Measurements from ENCODE around the gene NUB1.

Gene NUB1

DNA sequence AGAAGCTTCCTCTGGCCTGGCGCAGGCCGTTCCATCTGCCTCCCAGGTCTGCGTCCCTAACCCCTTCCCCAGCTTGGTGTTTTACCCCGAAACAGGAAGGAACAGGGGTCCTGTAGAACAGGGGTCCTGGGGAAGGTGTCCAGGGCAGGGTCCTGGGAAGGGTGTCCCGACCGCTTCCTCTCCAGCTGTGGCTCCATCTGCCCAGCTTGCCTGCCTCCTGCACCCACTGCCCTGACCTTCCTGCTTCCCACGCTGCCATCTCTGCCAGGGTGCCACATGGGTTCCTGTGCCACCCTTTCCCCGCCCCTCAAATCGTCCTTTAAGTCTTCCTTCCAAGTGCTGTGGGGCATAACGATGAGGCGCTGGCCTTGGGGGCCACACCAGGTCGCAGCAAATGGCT is 35.8 kb downstream of the NUB1 start:
- DNase-seq (ENCODE audit: low read depth in 2 of 2), result no peak

DNA sequence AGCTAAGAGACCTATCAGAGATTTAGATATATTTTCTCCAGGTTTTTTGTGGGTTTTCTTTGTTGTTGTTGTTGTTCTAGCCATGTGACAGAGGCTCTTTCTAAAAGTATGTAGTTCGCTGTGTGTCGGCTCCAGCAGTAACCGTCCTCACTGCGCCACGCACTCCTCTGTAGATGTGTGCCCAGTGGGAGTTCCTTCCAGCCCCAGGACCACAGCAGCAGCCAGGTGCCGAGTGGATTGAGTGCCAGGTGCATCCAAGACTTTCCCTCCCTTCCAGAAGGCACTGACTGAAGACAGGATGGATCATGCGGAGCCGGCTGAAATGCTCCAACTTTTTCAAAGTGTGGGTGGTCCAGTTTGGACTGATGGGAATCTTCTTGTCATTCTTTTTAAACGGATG is 36.4 kb downstream of the NUB1 start:
- DNase-seq (ENCODE audit: low read depth in 2 of 2), result no peak

DNA sequence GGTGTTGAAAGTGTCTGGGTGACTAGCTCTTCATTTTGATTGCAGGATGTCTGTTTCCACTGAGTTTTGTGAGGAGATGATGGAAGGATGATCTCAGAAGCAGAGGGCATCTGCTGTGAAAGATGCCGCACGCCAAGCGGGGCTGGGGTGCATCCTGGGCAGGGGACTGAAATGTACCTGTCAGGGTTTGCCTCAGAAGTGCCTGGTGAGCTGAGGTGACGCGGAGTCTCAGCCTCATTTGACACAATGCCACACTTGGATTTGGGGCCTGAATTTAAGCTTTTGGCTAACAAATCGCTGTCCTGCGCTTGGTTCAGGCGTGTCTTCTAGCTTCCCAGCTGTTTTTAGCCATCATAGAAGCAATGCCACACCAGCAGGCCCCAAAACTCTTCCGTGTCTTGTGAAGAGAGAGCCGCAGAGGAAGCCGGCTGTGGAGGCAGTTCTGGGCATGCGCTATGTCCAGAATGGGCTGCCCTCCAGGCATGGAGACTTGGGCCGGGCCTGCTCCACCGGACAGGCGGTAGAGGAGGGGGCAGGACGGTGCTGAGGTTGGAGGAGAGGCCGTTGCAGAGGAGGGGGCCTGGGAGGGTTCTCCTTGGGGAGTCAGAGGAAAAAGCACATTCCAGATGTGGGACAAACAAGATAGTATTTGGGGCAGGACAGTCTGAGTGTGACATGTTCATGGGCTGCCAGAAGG is 37.0 kb downstream of the NUB1 start:
- no peak for DNase-seq (ENCODE audit: low read depth in 2 of 2)

DNA sequence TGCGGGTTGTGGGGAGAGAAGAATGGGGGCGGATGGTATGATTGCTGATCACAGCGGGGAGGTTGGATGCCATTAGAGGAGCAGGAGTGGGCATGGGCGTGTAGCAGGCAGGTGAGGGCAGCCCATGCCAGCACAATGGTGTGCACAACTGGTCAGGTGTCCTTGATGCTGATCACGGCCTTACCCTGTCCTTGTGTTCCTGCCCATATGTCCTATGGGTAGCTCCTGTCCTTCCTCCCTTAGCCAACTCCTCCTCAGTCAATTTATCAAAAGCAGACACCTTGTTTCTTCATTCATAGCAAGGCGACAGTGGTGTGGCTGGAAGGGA is 37.5 kb downstream of the NUB1 start:
- DNase-seq (ENCODE audit: low read depth in 2 of 2), result no peak

DNA sequence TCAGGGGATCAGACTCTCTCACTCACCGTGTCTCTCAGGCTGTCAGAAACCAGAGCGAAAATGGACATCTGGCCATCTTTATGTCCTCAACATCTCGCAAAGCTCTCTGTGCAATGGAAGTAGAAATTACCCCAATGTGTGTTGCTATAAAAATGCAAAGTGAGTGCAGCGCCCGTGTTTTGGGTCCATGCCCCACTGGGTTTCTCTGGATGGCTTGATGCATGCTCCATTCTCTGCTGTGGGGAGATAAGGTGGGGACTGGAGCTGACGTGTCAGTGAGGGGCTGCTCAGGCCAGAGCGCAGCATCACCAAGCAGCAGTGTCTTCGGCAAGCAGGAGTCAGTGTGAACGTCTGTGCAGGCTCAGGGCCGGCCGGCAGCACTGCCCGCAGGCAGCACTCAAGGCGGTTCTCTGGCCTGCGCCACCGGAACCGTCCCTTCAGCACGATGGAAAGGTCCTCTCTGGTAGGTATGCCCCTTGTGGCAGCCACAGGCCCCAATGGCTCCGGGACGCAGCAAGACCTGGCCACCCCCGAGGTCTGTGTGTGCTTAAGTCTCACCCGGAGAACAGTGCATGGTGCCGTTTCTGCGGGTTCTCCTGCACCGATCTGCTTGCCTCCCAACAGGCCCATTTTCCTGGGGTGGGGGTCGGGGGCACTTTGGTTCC is 38.1 kb downstream of the NUB1 start:
- DNase-seq (ENCODE audit: low read depth in 2 of 2), result no peak

DNA sequence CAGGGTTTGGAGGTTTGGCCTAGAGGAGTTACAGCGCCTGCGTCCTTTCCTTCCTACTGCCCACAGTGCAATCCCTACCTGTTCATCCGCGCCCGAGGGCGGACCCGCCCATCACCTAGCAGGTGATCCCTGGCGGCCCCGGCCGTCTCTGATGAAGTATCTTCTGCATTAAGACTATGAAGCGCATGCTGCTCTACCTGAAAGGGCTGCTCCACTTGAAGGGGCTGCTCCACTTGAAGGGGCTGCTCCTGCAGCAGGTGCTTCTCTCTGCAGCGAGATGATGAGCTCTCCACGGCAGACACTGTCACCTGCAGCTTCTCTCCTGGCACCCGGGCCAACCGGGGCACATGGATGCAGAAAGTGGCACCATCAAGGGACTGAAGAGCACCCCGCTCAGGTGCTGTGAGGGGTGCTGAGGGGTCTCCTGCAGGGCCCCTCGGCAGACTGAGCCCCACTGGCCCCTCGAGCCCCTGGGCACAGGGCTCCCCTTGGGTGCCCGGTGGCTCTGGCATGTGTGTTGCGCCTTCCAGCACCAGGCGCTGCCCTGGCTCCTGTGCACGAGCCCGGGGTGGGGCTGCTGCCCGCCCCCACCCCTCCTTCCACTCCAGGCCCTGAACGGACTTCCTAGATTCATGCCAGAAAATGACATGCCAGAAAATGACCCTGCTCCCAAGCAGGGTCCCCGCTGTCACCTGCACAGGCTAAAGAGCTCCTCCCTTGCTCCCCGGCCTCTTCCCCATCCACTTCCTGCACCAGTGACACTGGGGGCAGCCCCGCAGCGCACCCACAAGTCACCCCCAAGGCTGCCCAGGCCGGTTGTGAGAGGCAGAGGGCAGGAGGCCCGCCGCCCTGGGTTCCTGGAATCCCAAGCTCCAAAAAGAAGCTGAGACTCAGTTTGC is 38.8 kb downstream of the NUB1 start:
- no peak for DNase-seq (ENCODE audit: low read depth in 2 of 2)

DNA sequence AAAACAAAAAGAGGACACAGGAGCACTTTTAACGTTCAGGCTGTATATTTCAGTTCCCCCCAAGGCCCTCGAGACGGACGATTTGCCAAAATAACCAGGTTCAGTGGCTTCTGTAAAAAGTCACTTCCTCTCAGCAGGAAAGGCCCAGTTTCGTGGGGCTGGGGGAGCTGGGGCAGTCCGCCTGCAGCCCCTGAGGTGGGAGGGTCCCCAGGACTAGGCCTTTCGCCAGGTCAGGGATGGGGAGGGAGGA is 39.4 kb downstream of the NUB1 start:
- DNase-seq (ENCODE audit: low read depth in 2 of 2), result no peak

DNA sequence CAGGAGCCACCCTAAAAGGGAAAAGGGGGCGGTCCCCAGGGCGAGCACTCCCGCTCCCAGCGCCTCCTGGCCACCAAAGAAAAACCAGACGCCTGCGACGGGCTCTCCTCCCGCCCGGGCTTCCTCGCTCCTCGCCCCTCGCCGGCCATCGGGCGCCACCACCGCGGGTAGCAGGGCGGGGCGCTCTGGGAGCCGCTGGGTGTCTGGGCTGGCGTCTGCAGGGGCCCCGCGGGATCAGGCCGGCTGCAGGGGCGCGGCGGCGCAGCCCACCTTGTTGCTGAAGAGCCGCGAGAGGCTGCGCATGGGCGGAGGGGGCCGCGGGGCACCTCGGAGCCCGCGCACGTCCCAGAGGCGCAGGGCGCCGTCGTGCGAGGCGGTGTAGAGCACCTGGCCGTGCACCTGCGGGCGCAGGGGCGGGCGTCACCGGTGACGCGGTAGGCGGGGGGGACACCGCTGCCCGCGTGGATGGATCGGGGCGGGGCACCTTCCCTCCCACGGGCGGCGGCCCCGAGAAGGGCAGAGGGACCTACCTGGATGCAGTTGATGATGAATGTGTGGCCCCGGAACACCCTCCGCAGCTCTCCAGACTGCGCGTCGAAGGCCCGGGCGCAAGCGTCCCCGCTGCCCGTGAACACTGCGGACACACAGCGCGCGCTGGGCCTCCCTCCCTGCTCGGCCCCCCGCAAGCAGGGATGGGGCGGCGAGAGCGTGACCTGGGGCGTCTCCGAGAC is 39.9 kb downstream of the NUB1 start:
- DNase-seq (ENCODE audit: low read depth in 2 of 2), result no peak

DNA sequence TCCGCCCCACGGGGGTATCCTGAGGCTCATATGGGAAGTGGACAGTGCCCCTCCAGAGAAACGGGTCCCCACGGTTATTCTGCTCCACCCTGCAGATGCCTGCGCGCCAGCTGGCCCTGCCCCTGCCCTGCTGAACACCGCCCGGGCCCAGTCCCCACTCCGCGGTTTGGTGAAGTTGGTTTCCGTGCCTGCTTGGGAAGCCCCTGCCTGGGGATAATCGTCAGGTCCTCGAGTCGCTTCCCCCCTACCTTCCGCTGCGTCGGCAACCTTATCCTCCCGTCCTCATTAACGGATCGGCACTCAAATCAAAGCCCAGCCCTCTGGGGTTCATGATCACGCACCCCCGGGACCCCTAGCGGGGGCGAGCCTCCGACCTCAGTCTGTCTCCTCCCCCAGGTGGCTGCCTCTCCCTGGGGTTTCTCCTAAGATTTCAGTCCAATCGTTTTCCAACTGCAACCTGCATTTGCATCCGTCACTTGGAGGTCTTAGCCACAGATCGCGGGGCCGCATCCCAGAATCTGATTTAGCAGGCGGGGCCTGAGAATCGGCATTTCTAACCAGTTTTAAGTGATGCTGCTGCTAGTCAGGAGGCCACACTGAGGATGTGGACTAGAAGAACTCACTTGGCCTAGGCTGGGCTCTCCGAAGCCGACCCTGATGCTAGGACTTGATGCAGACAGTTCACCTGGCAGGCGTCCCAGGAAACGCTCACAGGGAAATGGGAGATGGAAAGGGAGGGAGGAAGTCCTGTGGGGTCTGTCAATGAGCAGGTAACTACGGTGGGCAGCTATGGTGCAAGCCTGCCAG is 40.7 kb downstream of the NUB1 start:
- no peak for DNase-seq (ENCODE audit: low read depth in 2 of 2)

DNA sequence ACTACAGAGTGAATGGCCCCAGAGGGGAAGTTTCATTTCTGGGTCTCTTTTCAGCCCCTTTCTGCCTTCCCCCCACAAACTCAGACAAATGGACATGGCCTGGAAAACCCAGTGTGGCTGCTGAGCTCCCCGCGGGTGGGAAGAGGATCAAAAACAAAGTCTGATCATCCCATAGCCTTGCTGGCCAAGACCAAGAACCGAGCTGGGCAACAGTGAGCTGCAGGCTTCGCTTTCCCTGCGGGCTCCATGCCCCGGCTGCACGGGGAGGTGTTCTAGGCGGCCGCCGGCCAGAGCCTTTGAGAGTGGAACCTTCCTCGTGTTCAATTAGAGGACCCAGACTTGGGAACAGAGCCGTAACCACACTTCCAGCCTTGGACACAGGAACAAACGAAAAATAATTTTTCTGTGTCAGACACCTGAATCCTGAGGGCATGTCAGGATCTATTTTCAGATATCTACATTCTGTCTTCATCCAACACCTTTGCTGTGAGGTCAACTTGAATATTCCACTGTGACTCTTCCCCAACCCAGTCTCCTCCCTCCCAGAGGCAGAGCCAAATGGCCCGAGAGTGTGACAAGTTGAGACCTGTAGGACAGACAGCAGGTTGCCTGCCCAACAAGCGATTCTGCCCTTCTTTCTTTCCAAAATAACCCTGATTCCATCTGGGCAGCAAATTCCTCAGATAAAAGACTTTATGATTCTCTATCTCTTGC is 42.2 kb downstream of the NUB1 start:
- no peak for DNase-seq (ENCODE audit: low read depth in 2 of 2)

DNA sequence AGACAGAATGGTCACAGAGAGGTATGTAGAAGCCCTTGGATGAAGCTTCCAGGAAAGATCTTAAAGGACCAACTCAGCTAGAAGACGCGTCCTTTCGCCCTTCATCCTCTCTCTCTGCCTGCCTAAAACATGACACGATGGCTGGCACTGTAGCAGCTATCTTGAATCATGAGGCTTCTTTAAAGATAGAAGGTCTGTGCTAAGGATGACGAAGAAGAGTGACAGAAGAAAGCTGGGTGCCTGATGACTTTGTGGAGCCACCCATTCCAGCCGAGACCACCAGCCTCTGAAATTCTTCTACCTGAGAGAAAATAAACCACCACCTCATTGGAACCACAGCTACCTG is 42.7 kb downstream of the NUB1 start:
- DNase-seq (ENCODE audit: low read depth in 2 of 2), result no peak

DNA sequence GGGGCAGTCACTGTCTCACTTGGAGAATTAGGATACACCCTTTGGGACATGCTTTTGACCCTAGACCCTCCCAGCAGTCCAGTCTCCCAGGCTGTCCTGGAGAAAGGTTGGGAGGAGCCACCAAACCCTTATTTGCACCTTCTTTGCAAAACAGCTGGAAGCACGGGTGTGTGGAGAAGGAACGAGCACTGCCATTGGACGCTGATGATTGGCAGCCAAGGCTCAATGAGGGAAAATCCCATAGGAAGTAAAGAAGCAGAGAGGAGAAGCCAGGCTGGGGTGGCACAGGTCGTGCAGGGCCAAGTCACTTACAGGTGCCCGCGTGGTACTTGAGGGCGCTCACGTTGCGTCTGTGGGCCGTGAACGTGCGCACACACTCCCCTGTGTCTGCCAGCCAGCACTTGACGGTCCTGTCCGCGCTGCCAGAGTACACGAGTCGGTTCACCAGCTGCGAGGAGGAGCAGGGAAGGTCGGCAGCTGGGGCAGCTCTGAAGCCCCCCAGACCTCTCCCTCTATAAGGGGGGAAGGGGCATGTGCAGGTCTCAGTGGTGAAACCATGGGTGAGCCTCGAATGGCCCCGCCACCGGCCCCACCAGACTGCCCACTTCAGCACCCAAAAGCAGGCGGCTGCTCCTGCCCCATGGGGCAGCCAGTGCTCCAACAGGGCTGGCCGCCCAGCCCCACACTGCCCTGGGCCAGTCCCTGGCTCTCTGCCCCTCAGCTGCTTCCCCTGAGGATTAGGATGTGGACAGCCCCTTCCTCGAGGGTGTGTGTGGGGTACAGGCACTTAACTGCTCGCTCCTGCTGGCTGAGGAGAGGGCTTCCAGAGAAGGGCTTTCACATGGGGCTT is 43.4 kb downstream of the NUB1 start:
- no peak for DNase-seq (ENCODE audit: low read depth in 2 of 2)

DNA sequence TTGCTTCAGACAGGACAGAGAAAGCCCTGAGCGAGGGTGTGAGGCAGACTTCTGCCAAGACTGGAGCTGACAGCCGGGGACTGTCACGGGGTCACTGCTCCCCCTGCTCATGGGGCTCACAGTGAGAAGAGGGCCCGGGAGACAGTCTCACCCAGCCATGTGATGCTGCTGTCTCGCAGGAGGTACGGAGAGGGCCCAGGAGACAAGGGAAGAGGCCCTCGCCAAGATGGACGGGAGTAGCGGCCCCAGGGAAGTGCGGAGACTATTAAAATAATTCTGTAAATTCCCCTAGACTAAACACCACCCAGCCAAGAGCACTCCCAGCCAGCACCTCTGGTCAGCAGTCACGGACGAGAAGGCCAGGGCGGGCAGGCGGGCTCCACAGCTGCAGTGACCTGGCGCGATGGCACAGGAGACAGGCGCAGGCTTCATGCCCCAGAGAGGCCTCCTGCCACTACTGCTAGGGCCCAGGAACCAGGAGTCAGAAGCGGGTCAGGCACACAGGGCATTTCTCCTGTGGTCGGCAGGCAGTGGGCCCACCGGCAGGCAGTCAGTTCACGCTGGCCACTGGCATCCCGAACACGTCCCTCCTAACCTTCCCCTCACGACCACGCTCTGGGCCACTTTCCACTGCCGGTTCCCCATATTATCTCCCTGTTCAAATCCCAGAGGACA is 44.2 kb downstream of the NUB1 start:
- DNase-seq (ENCODE audit: low read depth in 2 of 2), result no peak

DNA sequence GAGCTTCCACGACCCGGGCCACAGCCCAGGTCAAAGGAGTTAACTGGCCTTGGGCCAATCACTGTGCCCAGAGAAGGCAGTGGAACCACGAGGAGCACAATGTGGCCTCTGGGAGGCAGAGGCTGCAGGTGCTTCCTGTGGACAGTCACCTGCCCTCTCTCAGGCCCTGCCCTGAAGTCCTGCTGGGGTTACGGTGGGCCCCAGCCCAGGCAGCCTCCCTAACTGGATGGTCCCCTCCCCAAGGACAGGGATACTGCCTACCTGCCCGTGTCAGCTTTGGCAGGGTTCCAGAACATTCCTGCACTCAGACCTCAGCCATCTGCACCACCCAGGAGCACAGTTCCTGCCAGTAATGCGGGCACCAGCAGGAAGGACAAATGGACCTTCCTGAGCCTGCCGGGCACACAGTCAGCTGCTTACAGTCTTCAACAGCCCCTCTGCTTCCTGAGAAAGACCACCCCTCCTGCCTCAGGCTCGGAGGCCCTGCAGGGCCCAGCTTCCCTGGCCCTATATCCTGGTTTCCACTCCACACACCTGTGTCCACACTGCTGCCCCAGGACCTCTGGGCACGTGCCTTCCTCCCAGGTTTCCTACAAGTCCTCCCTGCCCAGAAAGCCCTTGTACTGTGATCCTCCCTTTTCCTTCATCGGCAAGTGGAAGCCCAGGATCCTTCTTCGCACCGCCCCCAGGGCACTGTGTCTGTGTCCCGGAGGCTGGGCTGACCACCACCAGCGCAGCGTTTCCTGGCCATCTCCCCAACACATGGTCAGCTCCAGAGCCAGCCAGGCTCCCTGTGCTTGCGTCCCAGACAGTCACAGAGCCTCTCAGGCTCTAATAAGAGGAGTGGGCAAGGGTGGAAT is 44.9 kb downstream of the NUB1 start:
- no peak for DNase-seq (ENCODE audit: low read depth in 2 of 2)

DNA sequence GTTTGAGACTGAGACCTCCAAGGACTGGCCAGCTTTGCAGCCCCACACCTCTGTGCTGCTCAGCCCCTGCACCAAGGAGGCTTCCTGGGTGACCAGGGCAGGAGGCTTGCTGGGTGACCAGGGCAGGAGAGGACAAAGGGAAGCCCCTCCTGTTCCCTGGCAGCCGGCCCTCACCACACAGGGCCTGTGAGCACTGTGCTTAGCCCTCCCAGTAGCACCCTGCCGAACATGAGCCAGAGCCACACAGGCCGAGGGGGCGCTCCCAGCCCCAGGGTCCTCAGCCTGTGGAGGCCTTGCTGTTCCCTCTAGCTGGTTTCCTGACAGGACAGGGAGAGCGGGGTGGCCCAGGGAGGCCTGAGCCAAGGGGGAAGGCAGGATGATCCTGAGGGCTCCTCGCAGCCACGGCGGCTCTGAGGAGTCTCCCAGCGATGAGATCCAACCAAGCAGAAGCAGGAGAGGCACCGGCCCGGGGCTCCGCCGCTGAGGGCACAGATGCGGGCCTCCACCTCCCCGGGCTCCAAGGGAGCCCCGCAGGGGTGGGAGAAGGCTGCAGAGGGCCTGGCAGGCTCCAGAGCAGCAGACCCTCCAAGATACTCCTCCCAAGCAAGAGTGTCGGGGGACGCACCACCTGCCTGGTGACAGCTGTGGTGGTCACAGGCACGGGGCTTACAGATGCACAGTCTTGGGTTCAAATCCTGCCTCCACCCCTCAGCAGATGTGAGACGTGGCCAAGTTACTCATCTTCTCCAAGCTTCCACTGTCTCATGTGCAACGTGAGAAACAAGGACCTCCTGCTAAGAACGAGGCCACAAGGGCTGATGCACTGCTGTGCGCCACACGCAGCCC is 45.8 kb downstream of the NUB1 start:
- no peak for DNase-seq (ENCODE audit: low read depth in 2 of 2)

DNA sequence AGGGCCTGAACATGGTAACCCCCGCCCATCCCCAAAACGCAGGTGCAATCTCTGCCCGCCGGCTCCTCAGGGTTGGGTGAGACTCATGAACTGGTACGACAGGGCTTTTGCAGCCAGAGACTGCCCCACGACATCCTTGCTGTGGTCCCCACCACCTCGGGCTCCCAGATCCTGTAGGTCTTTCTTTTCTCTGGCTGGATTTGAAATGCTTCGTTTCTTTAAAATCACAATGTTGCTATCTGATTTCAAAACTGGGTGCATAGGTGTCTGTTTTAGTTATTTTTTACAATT is 46.3 kb downstream of the NUB1 start:
- no peak for DNase-seq (ENCODE audit: low read depth in 2 of 2)

DNA sequence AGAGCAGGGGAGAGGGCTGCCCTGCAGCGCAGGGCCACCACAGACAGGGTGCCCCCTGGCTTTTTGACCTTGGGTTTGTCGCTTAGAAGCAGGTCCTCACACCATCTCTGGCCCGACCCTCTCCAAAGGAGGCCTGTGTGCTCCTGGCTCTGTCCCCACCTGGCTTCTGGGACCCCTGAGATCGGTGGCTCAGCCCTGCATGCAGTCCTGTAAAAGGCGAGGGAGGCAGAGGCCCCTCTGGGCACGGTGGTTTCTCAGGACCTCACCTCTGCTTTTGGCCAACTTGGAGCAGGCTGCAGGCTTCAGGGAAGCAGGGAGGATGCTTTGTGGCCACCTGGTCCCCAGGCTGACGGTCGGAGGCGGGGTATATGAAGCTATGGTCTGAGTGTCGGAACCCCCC is 46.8 kb downstream of the NUB1 start:
- DNase-seq (ENCODE audit: low read depth in 2 of 2), result no peak
